Measurements from ENCODE around the gene BSDC1. TPM values are rescaled to one million over a fixed set of nuclear protein-coding genes. Genes with fewer than 3 reads are reported as not detected.

Gene BSDC1
- total RNA-seq, 1 experiment from 2014 or later, result 44.3 TPM

- ATAC-seq, result no peak
- CTCF ChIA-PET, result no interaction called here
- peaks cover 29% of the 10 kb centered on the region for H3K4me1 Mint-ChIP-seq
Observed at GRCh38 chr1:32329931-32330466, 64.2 kb downstream of the BSDC1 start.

GRCh38 chr1:32327204-32327603 lies 67.0 kb downstream of the BSDC1 start:
- H3K27me3 Mint-ChIP-seq (ENCODE audit: low read depth), result no peaks in the 10 kb centered on the region
- no peak overlapping the region for H3K27ac Mint-ChIP-seq
- no peaks in the 10 kb centered on the region for H3K9me3 Mint-ChIP-seq
- CTCF ChIA-PET, result interaction anchor here (1.4 kb wide), 1 partner anchor 11 kb away, joined by 3 read pairs; no protein-coding TSS in a partner anchor
- H3K36me3 Mint-ChIP-seq, result peaks cover 56% of the 10 kb centered on the region
- TF ChIP-seq NFATC4 (CRISPR knock-in tag; IDR thresholded peaks at IDR 0.05), result no peak
- TF ChIP-seq NR3C1 (CRISPR knock-in tag; conservative IDR thresholded peaks at IDR 0.05; ENCODE audit: low read depth), result no peak
- TF ChIP-seq HMGA2 (CRISPR knock-in tag; IDR thresholded peaks at IDR 0.05), result no peak
- TF ChIP-seq ETV6 (CRISPR knock-in tag; IDR thresholded peaks at IDR 0.05), result no peak
- no peak for TF ChIP-seq FOXP4 (CRISPR knock-in tag; IDR thresholded peaks at IDR 0.05)
- TF ChIP-seq ZNF512 (CRISPR knock-in tag; IDR thresholded peaks at IDR 0.05; ENCODE audit: borderline replicate concordance), result no peak
- TF ChIP-seq NR2C2 (CRISPR knock-in tag; IDR thresholded peaks at IDR 0.05), result no peak
- H3K4me3 Mint-ChIP-seq, result no peak overlapping the region
- DNase-seq (ENCODE audit: low spot score) (no peak), ATAC-seq (no peak)
- POLR2A ChIA-PET, result no interaction called here
- peaks cover 4% of the 10 kb centered on the region for H3K4me1 Mint-ChIP-seq

More at GRCh38 chr1:32329931-32330466, 64.2 kb downstream of the BSDC1 start:
- H3K4me3 Mint-ChIP-seq, result no peak overlapping the region
- H3K27me3 Mint-ChIP-seq (ENCODE audit: low read depth), result no peaks in the 10 kb centered on the region
- peaks cover 71% of the 10 kb centered on the region for H3K36me3 Mint-ChIP-seq
- TF ChIP-seq IRF2 (CRISPR knock-in tag; IDR thresholded peaks at IDR 0.05; ENCODE audit: borderline replicate concordance, low read depth) (no peak), SMAD3 (CRISPR knock-in tag; IDR thresholded peaks at IDR 0.05; ENCODE audit: borderline replicate concordance) (no peak), ZBTB21 (CRISPR knock-in tag; IDR thresholded peaks at IDR 0.05; ENCODE audit: borderline replicate concordance) (no peak), AFF4 (CRISPR knock-in tag; IDR thresholded peaks at IDR 0.05; ENCODE audit: borderline replicate concordance) (no peak), ATF1 (CRISPR knock-in tag; IDR thresholded peaks at IDR 0.05) (no peak)
- DNase-seq (ENCODE audit: low spot score), result no peak
- no peak overlapping the region for H3K27ac Mint-ChIP-seq
- POLR2A ChIA-PET, result no interaction called here
- no peaks in the 10 kb centered on the region for H3K9me3 Mint-ChIP-seq

- Mint-ChIP-seq H3K4me1 (0 out of 2 replicates have a peak, but pooled peaks cover 3% of the 10 kb centered on the region), H3K36me3 (peaks cover 25% of the 10 kb centered on the region), H3K4me3 (no peak overlapping the region), H3K27ac (peak overlapping the region; percentile 36; the same call in 1 of the 2 replicates), H3K9me3 (no peaks in the 10 kb centered on the region), H3K27me3 (ENCODE audit: low read depth) (no peaks in the 10 kb centered on the region)
- POLR2A ChIA-PET, result interaction anchor here (0.5 to 2.5 kb wide), 4 partner anchors 11 to 116 kb away, joined by 3 to 9 read pairs (median 6); partner anchors contain the start of gene IQCC
- ATAC-seq (no peak), DNase-seq (ENCODE audit: low spot score) (no peak)
- CTCF ChIA-PET, result interaction anchor here (0.6 to 2.5 kb wide), 4 partner anchors 10 to 106 kb away, joined by 3 to 14 read pairs (median 6); no protein-coding TSS in a partner anchor
- no peak for TF ChIP-seq ZNF219 (CRISPR knock-in tag; IDR thresholded peaks at IDR 0.05; ENCODE audit: borderline replicate concordance)
- 0 out of 2 replicates have a peak, but pooled peaks have one; percentile 32 for TF ChIP-seq GABPB1 (CRISPR knock-in tag; IDR thresholded peaks at IDR 0.05)
Observed at GRCh38 chr1:32321712-32322291, 72.4 kb downstream of the BSDC1 start.
